Measurements from ENCODE around the gene GAPVD1.

- TF ChIP-seq CTCF (IDR thresholded peaks at IDR 0.05; ENCODE audit: borderline replicate concordance, extremely low read depth, low read length, poor library complexity, severe bottlenecking) (no peak), EZH2 (IDR thresholded peaks at IDR 0.05; ENCODE audit: borderline replicate concordance, low read depth, low read length, severe bottlenecking) (no peak)
Observed at GRCh38 chr9:125258160-125258785, 3.4 kb upstream of the GAPVD1 start.

All from DND-41 (cell line).